Inflammatory macrophage treated with lipopolysaccharide for 4 hours (primary cell): Measurements from ENCODE around the gene SLC23A1.
"Not testable (repeated sequence)": the region's sequence is repeated elsewhere in the genome, so short reads cannot be mapped to it uniquely, and the experiment has no call there.

Experiments
- DNase-seq: peaks from one replicate; pipeline ENCODE4 v3.0.0-alpha.2; 2020

Gene SLC23A1

GRCh38 chr5:139363937-139364336 is 19.2 kb downstream of the SLC23A1 start:
- DNase-seq, result no peak

- DNase-seq, result peak; percentile 26
Observed at GRCh38 chr5:139361835-139362429, 21.2 kb downstream of the SLC23A1 start.

- DNase-seq, result no peak
Observed at GRCh38 chr5:139360384-139360783, 22.7 kb downstream of the SLC23A1 start.

GRCh38 chr5:139358064-139358463 is 25.0 kb downstream of the SLC23A1 start:
- DNase-seq, result no peak

GRCh38 chr5:139355900-139356299 is 27.2 kb downstream of the SLC23A1 start:
- DNase-seq, result not testable (repeated sequence)

GRCh38 chr5:139354186-139354585 is 28.9 kb downstream of the SLC23A1 start:
- DNase-seq, result no peak

GRCh38 chr5:139347863-139348262 is 35.2 kb downstream of the SLC23A1 start:
- DNase-seq, result not testable (repeated sequence)

- not testable (repeated sequence) for DNase-seq
Observed at GRCh38 chr5:139345442-139345841, 37.7 kb downstream of the SLC23A1 start.

GRCh38 chr5:139344177-139344576 is 38.9 kb downstream of the SLC23A1 start:
- DNase-seq, result no peak

- DNase-seq, result no peak
Observed at GRCh38 chr5:139343476-139343875, 39.6 kb downstream of the SLC23A1 start.

GRCh38 chr5:139342423-139342723 is 40.7 kb downstream of the SLC23A1 start:
- no peak for DNase-seq

- DNase-seq, result peak; percentile 95
Observed at GRCh38 chr5:139341689-139342422, 41.2 kb downstream of the SLC23A1 start, which contains the start of gene PAIP2. Gene PAIP2 (plus strand): TSS chr5:139341854. CDS start chr5:139363785, 21,931 bp downstream.

- DNase-seq, result no peak
Observed at GRCh38 chr5:139341187-139341688, 41.9 kb downstream of the SLC23A1 start.

GRCh38 chr5:139340051-139340450 is 43.0 kb downstream of the SLC23A1 start:
- no peak for DNase-seq

GRCh38 chr5:139335811-139336210 is 47.3 kb downstream of the SLC23A1 start:
- no peak for DNase-seq
